NCI-H1417 (cell line): ENCODE data around the gene C6orf118.
A peak's percentile ranks its signal among the peaks of the same experiment; 100 is the strongest.

Experiments
- DNase-seq, 3 experiments: peaks; one replicate each; lab custom pipeline; 2025; lab: John Stamatoyannopoulos, UW

Gene C6orf118

GRCh38 chr6:165308926-165309731 is at the start of gene C6orf118:
Gene C6orf118, minus strand, starts transcription at chr6:165309605. Its CDS starts 19 bp downstream, at chr6:165309586.
- DNase-seq, result peak in 2 of 3 experiments; percentile 87 to 93

DNA sequence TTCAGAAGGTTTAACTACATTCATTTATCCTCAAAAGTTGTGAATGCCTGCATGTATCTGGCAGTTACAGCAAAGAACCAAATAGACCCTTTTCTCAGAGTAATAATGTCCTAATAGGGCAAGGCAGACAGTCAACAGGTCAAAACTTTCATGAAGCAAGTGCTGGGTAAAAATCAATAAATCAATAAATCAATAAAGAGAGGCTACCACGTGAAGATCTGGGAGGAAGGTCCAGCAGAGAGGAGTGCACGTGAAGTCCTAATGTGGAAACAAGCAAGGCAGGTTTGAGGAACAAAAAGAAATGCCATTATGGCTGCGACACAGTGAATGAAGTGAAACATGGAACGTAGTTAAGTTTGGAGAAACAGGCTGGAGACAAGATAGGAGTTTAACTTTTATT is 36.3 kb upstream of the C6orf118 start:
- no peak for DNase-seq

DNA sequence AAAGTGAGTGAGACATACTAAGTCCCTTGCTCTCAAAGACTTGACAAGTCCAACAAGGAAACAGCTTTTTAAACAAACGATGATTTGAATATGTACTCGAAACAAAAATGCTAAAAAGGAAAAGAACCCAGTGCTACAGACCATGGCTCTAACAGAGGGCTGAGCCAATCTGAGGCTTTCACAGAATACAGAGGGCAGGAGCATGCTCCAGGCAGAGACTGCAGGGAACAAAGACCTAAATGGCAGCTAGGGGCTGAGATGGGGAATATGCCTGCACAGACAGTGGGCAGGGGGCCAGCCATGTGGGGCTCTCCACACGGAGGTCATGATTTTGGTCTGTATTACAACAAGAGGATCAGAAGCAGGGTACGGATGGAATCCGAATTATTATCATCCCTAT is 31.1 kb upstream of the C6orf118 start:
- DNase-seq, result no peak

- no peak for DNase-seq
Observed at GRCh38 chr6:165325609-165326008, 16.2 kb upstream of the C6orf118 start.

DNA sequence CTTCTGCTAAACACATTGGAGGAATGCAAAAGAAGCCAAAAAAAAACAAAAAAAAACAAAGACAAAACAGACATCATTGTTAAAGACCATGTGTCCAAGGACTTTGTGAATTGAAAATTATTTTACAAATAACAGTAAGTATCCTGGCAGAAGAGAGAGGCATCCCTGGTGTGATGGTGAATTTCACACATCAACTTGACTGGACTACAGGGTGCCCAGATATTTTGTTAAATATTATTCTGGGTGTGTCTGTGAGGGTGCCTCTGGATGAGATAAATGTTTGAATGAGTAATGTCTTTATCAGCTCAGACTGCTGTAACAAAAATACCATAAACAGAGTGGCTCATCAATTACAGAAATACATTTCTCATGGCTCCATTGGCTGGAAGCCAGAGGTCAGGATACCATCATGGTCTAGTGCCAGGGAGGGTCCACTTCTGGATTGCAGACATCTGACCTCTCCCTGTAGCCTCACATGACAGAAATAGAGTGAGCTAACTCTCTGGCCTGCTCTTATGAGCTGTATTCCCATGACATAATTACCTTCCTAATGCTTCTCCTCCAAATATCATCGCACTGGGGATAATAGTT is 12.2 kb upstream of the C6orf118 start:
- DNase-seq, result no peak

DNA sequence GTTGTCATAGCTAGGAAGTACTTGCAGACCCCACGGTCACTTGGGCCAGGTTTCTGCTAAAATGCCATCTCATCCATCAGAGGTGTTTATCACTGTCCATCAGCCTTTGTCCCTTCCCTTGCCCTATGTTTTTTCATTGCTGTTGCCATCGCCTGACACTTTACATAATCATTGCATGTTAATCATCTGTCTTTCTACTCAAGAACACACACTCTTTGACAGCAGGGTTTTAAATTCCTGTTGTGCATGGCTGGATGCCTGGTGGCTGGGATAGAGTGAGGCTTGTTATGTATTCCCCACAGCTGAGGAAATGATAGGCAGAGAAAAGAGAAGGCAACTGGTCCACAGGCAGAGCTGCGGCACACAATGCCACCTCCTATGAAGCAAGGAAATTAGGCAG is 11.7 kb upstream of the C6orf118 start:
- DNase-seq, result no peak

GRCh38 chr6:165317723-165318122 is 8.3 kb upstream of the C6orf118 start:
- no peak for DNase-seq

DNA sequence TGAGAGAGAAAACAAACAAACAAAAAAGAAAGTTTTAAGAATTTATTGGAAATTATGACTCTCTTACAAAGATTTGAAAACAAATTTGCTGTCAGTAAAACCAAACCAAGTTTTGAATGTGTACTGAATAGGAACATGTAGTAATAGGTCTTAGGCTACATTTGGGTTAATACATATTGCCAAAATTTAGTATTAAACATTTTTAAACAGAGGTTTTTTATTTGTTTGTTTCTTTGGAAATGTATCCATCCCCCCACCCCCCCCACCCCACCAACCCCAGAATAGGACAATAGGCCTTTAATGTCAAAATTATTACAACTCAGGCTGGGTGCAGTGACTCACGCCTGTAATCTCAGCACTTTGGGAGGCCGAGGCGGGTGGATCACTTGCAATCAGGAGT is 2.5 kb downstream of the C6orf118 start:
- DNase-seq, result no peak

GRCh38 chr6:165301372-165302246 is 7.8 kb downstream of the C6orf118 start:
- no peak for DNase-seq

DNA sequence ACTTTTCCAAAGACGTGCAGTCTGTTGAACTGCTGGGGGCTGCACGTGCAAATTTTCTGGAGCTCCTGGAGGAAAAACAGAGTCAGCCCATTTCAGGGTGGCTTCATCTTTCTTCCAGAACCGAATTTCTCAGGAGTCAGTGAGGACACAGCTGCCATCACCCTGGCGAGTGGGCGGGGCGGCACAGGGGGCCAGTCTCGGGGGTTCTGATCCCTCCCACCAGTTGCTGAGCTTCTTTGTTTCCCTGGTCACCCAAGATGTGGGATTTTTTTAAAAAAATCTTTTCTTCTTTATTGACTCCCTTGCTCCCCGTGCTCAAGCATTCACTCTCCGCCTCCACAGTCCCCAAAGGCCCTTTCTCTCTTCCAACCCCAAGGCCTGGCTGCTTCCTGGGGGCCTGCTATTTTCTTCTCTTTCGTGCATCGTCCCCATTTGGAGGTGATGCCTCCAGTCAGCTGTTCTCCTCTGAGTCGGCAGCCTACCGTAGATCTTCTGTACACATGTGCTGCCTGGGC is 8.9 kb downstream of the C6orf118 start:
- DNase-seq, result no peak

GRCh38 chr6:165298875-165299274 is 10.5 kb downstream of the C6orf118 start:
- no peak for DNase-seq

DNA sequence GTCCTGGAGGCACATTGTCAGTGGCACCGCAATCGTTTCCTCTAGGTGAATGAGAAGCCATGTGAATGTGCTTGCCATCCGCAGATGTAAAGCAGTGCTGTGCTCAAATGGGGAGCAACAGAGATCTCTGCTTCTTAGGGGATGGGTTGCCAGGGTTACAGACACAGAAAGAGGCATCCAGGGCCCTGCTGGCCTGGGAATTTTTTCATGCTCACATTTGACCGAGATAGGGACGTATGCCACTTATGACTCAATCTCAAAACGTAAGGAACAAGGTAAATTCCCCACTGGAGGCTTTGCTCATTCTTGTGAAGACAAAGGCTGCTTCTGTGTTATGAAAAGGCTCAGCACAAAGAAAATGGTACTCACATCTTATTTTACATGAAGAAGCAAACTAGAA is 11.0 kb downstream of the C6orf118 start:
- no peak for DNase-seq

- no peak for DNase-seq
Observed at GRCh38 chr6:165292657-165293056, 16.7 kb downstream of the C6orf118 start.

- no peak for DNase-seq
Observed at GRCh38 chr6:165274611-165275010, 34.8 kb downstream of the C6orf118 start.

DNA sequence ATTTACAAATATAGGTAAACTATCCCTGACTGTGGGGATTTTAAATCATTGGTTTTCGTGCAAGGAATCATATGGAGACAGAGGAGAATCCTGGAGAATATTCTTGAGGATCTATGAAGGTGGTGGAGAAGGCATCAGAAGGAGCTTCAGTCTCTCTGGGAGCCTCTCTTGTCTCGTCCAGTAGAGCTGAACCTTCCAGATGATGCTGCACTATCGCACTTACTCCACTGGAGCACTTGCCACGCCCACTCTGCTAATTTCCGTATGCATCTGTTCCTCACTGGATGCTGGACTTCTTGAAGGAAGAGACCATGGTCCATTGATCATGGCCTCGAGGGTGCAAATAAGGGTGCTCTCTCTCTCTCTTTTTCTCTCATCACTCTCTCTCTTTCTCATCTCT is 36.8 kb downstream of the C6orf118 start:
- DNase-seq, result no peak

DNA sequence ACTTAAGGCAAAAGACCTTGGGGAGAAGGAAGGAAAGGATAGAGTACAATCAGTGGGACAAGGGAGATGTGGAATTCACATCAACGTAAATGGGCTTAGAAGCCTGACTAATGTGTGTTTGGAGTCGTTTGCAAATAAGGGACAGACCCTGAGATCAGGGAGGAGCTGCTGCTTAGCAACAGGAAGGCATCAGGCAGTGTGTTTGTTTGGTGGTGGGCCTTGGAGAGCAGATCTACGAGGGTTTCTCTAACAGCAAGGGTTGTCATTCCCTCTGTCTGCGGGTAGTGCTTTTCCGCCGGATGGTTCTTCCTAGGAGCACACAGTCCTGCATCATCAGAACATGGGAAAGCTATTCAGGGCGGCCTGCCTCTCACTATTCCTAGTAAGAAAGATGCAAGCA is 40.4 kb downstream of the C6orf118 start:
- DNase-seq, result peak in 1 of 3 experiments; percentile 13

- DNase-seq, result no peak
Observed at GRCh38 chr6:165266621-165267020, 42.8 kb downstream of the C6orf118 start.

DNA sequence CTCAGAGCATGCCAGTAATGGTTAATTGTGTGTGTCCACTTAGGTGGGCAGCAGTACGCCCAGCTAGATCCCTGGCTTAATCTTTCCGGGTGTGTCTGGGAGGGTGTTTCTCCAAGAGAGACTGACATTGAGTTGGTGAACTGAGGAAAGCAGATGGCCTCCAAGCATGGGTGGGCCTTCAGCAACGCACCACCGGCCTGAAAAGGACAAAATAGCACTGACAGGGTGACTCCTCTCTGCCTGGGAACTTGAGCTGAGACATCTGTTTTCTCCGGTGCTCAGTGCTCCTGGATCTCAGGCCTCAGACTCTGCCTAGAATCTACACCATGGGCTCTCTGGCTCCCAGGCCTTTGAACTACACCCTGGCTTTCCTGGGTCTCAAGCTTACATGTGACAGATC is 43.2 kb downstream of the C6orf118 start:
- DNase-seq, result no peak

GRCh38 chr6:165260462-165260861 is 48.9 kb downstream of the C6orf118 start:
- no peak for DNase-seq

- no peak for DNase-seq
Observed at GRCh38 chr6:165249808-165250207, 59.6 kb downstream of the C6orf118 start.

- no peak for DNase-seq
Observed at GRCh38 chr6:165245701-165246100, 63.7 kb downstream of the C6orf118 start.

DNA sequence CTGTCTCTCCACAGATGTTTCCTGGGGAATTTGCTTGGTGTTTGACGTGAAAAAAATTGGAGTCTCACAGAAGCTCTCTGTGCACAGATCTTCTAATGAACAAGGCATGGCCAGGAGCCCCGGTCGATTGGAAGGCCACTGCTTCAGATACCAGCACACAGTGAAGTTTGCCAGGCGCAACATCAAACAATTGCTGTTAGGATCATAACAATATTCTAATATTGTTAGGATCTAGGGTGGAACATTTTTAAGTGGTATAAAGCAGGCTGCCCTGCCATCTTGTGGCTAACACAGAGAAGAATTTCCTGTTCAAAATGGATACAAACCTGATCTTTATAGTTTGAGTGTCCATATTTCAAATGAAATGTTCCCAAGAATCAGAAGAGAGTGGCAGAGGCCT is 64.1 kb downstream of the C6orf118 start:
- DNase-seq, result peak in 1 of 3 experiments; percentile 38
